HepG2 (cell line): Measurements from ENCODE around the gene SLC35B3. TPM values are rescaled to one million over a fixed set of nuclear protein-coding genes. Genes with fewer than 3 reads are reported as not detected.
A peak's percentile ranks its signal among the peaks of the same experiment; 100 is the strongest.
"Not testable (repeated sequence)": the region's sequence is repeated elsewhere in the genome, so short reads cannot be mapped to it uniquely, and the experiment has no call there.

Source experiments
- ATAC-seq: fragments of 200-7000 bp; cut with Tn5 transposase; 3 replicates; pipeline ENCODE4 v1.9.1; 2020; ENCODE audit warnings: mild to moderate bottlenecking, moderate library complexity
- BruUV-seq: library from RNA; stranded (reverse); fragments of 400-500 nt; replicated peaks from 2 replicates; lab custom pipeline; 2021; lab: Mats Ljungman, UMichigan
- CTCF ChIA-PET: fragments of 300-600 bp; formaldehyde crosslinking; extraction: SDS; loops from one replicate; lab custom pipeline; 2021; ENCODE audit warnings: low total read pairs, inconsistent platforms, low intra/inter-chr PET ratio; lab: Yijun Ruan, JAX
- POLR2A ChIA-PET: fragments of 350-600 bp; sonication (Branson Sonifier 250); formaldehyde crosslinking; loops from one replicate; lab custom pipeline; 2020; ENCODE audit warnings: antibody characterized with exemption, inconsistent platforms; lab: Yijun Ruan, JAX
- DNase-seq: peaks from one replicate; pipeline ENCODE4 v3.0.0-alpha.2; 2015; ENCODE audit warnings: low spot score
- FAIRE-seq: peaks from 3 replicates; lab custom pipeline; 2011; peaks lifted over from hg19 to GRCh38; lab: Jason Lieb, UNC
- H2AFZ ChIP-seq: one replicate; pipeline ENCODE4 v1.6.1; 2011; ENCODE audit warnings: low read length, inconsistent platforms
- H3K27ac ChIP-seq: fragments of 300-600 bp; 3 replicates; pipeline ENCODE4 v1.8.0; 2011; ENCODE audit warnings: mixed run types, mild to moderate bottlenecking, mixed read lengths, low read length, inconsistent platforms; ENCODE audit not compliant: insufficient read depth; ENCODE audit errors: extremely low read length
- H3K27me3 ChIP-seq, 2 experiments: fragments of 200-600 bp in 1 of 2; 2 replicates in 1 of 2; 3 replicates in 1 of 2; pipeline versions ENCODE4 v1.6.0 to v1.8.0; 2011; ENCODE audit warnings: low read length in 2 of 2, mild to moderate bottlenecking in 2 of 2, moderate library complexity in 2 of 2, inconsistent platforms in 1 of 2; ENCODE audit not compliant: insufficient read depth in 2 of 2, control insufficient read depth in 1 of 2
- H3K36me3 ChIP-seq, 2 experiments: fragments of 200-600 bp in 1 of 2; replicated peaks in 1 of 2; 2 replicates in 1 of 2; 3 replicates in 1 of 2; pipeline versions ENCODE4 v1.5.1 to v1.8.0; 2011; ENCODE audit warnings: low read length in 2 of 2, inconsistent platforms in 1 of 2; ENCODE audit not compliant: insufficient read depth in 2 of 2, control insufficient read depth in 1 of 2
- H3K4me1 ChIP-seq: 2 replicates; pipeline ENCODE4 v1.5.1; 2012; ENCODE audit warnings: low read length, inconsistent platforms; ENCODE audit not compliant: insufficient read depth
- H3K4me2 ChIP-seq: 2 replicates; pipeline ENCODE4 v1.6.0; 2011; ENCODE audit warnings: low read depth, low read length, inconsistent platforms
- H3K4me3 ChIP-seq, 3 experiments: fragments of 200-600 bp in 1 of 3; sonication (generic), shearing (Covaris generic) in 1 of 3; replicated peaks in 1 of 3; 2 replicates each; pipeline ENCODE4 v1.5.1; 2011 to 2016; ENCODE audit warnings: low read length in 3 of 3, inconsistent platforms in 2 of 3, low read depth in 2 of 3, mild to moderate bottlenecking in 2 of 3, control low read depth in 1 of 3, mixed read lengths in 1 of 3; ENCODE audit not compliant: insufficient read depth in 1 of 3
- H3K79me2 ChIP-seq: one replicate; pipeline ENCODE4 v1.6.1; 2011; ENCODE audit warnings: low read length, inconsistent platforms; ENCODE audit not compliant: insufficient read depth
- H3K9ac ChIP-seq: 2 replicates; pipeline ENCODE4 v1.6.0; 2011; ENCODE audit warnings: mild to moderate bottlenecking, low read depth, low read length, inconsistent platforms; ENCODE audit not compliant: insufficient read depth
- H3K9me3 ChIP-seq: 2 replicates; pipeline ENCODE4 v1.5.1; 2012; ENCODE audit warnings: mild to moderate bottlenecking, low read length
- H4K20me1 ChIP-seq: 2 replicates; pipeline ENCODE4 v1.6.0; 2011; ENCODE audit warnings: inconsistent platforms, mild to moderate bottlenecking, low read length, moderate library complexity; ENCODE audit not compliant: insufficient read depth
- CREB1 ChIP-seq, 2 experiments: fragments of 450-650 bp in 1 of 2; IDR thresholded peaks; 2 replicates each; pipeline ENCODE4 v1.6.1; 2016 to 2017; ENCODE audit warnings: control low read depth in 1 of 2, mild to moderate bottlenecking in 1 of 2, missing compliant biosample characterization in 1 of 2, missing genetic modification characterization in 1 of 2
- EHMT2 ChIP-seq: fragments of 200-600 bp; sonication (generic); IDR thresholded peaks from 2 replicates; pipeline ENCODE4 v1.7.0; 2017; ENCODE audit warnings: antibody characterized with exemption, low read depth, low read length, borderline replicate concordance
- MNT ChIP-seq: fragments of 450-650 bp; IDR thresholded peaks from 2 replicates; pipeline ENCODE4 v1.6.1; 2016
- PHB2 ChIP-seq: fragments of 450-650 bp; IDR thresholded peaks from 2 replicates; pipeline ENCODE4 v1.6.1; 2018; ENCODE audit not compliant: partially characterized antibody
- RBM22 ChIP-seq: fragments of 200-400 bp; formaldehyde crosslinking; optimal IDR thresholded peaks from 2 replicates; pipeline ENCODE3; 2017; ENCODE audit warnings: mild to moderate bottlenecking, low read length, moderate library complexity
- SKI ChIP-seq: fragments of 450-650 bp; IDR thresholded peaks from one replicate; pipeline ENCODE4 v1.6.1; 2018; ENCODE audit warnings: mild to moderate bottlenecking; ENCODE audit not compliant: partially characterized antibody
- WGBS: methylation state at CpG from one replicate; pipeline ENCODE4 v1.1.6; 2017; ENCODE audit warnings: low lambda C conversion rate; 5-methylcytosine and 5-hydroxymethylcytosine counted together
- in situ Hi-C: cut with HindIII; loops from 2 replicates; pipeline ENCODE4 v1.10.0; 2017; ENCODE audit warnings: low pct_unique_long_range_greater_than_20kb; ENCODE audit not compliant: extremely low pct_ligation_motif_present
- intact Hi-C: fragments of 100-400 bp; cut with micrococcal nuclease; formaldehyde crosslinking; loops from one replicate; pipeline ENCODE4 v1.10.0; 2022; ENCODE audit not compliant: unreplicated experiment
- polyA plus RNA-seq, 8 experiments: library from polyadenylated mRNA; depleted of rRNA in 3 of 8; stranded (reverse) in 7 of 8; unstranded in 1 of 8; fragments of >200 nt; fragmentation: Illumina TruSeq in 4 of 8; extraction: Trizol in 4 of 8; gene quantifications; 2 replicates each; pipeline versions ENCODE4 v1.2.1 to v1.2.3, GENCODE V29; 2011 to 2016; ENCODE audit warnings: low read depth in 4 of 8, missing spikeins in 1 of 8, mixed read lengths in 1 of 8; ENCODE audit not compliant: insufficient read depth in 1 of 8
- total RNA-seq, 5 experiments: library from RNA; depleted of rRNA; stranded (reverse); fragments of >200 nt; fragmentation: Illumina TruSeq; extraction: Trizol; gene quantifications; 2 replicates each; pipeline ENCODE4 v1.2.3, GENCODE V29; 2016; ENCODE audit warnings: low read depth in 1 of 5

The SLC35B3 gene
- total and polyA plus RNA-seq, 2 of the 13 experiments (the other 11 are each of a cell fraction or from before 2014, with no cell fraction given), result 8.7 to 13.5 TPM

GRCh38 chr6:8405946-8406345 is 29.4 kb downstream of the SLC35B3 start:
- H2AFZ ChIP-seq; H4K20me1 ChIP-seq; CTCF ChIA-PET; intact Hi-C loops; H3K79me2 ChIP-seq; H3K4me2 ChIP-seq; in situ Hi-C loops; H3K9ac ChIP-seq; H3K4me3 ChIP-seq; H3K27me3 ChIP-seq; H3K4me1 ChIP-seq; H3K36me3 ChIP-seq; BruUV-seq; H3K9me3 ChIP-seq; DNase-seq; POLR2A ChIA-PET; ATAC-seq; FAIRE-seq; H3K27ac ChIP-seq; TF ChIP-seq CREB1 (CRISPR knock-in tag; IDR thresholded peaks at IDR 0.05): not testable (repeated sequence)
- TF ChIP-seq CREB1 (IDR thresholded peaks at IDR 0.05), result peak; percentile 17; the same call in 1 of the 2 replicates
- 13% methylated on average over 2 of the region's 4 CpGs for WGBS

GRCh38 chr6:8402546-8402945 is 32.8 kb downstream of the SLC35B3 start:
- Histone ChIP-seq H3K4me1 (no peaks in the 10 kb centered on the region), H4K20me1 (no peaks in the 10 kb centered on the region), H3K27ac (no peak overlapping the region), H3K27me3 (no peaks in the 10 kb centered on the region), H3K36me3 (no peaks in the 10 kb centered on the region), H2AFZ (no peak overlapping the region), H3K4me2 (no peak overlapping the region), H3K4me3 (no peak overlapping the region), H3K9ac (no peak overlapping the region), H3K79me2 (no peaks in the 10 kb centered on the region), H3K9me3 (no peaks in the 10 kb centered on the region)
- ChIA-PET CTCF (no interaction called here), POLR2A (no interaction called here)
- no peak for DNase-seq
- intact Hi-C loops, result no loop called here
- WGBS, result 71% methylated on average over 1 of the region's 1 CpG
- in situ Hi-C loops, result no loop called here
- no peak for ATAC-seq
- BruUV-seq, result no TSS peak
- TF ChIP-seq PHB2 (no peak), MNT (peak; percentile 85), RBM22 (no peak), SKI (no peak), EHMT2 (no peak)
- FAIRE-seq, result no peak
